Esophagus squamous epithelium (tissue), 4 donors: ENCODE measurements around the gene ANGPTL4.

Experiments used
- POLR2A ChIP-seq, 4 donors: fragments of 450-650 bp; IDR thresholded peaks; one replicate each; pipeline ENCODE4 v1.6.1; 2017; ENCODE audit warnings: antibody characterized with exemption in 4 of 4, mild to moderate bottlenecking in 4 of 4, moderate library complexity in 3 of 4
- TF ChIP-seq, protein P1 (sequence below), 6 experiments: fragments of 450-650 bp in 4 of 6; fragments of 200-600 bp in 2 of 6; sonication (generic) in 2 of 6; IDR thresholded peaks; one replicate each; pipeline ENCODE4 v1.5.1; 2016 to 2019; ENCODE audit warnings: antibody characterized with exemption in 6 of 6, mild to moderate bottlenecking in 4 of 6, moderate library complexity in 4 of 6

DNA sequence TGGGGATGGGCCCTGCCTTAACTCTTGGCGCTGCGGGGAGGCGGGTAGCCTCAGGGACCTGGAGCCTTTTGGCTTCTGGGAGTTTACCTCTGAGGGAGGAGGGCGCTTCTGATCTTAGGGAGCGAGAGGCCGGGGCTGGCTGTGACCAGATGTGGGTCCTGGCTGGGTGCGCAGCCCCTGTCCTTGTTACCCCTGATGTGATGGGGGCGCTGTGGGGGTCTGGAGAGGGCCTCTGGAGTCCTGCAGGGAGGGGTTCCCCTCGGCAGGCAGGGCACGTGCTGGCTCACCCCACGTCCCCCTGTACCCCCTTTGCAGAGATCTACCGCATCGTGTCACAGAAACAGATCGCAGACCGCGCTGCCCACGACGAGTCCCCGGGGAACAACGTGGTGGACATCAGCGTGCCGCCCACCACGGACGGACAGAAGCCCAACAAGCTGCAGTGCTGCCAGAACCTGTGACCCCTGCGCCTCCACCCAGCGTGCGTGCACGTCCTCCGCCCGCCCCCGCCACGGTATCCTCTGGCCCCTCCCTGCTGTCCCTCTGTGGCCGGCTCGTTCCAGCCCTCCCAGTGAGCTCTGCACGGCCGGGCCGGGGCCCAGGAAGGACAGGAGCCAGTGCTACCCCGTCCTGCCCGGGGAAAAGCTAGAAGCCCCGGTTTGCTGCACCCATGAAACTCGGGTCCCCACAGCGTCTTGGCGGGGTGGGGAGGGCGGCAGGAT is 39.3 kb downstream of the ANGPTL4 start:
- no peak for TF ChIP-seq POLR2A (IDR thresholded peaks at IDR 0.05)
- TF ChIP-seq, protein P1, sequence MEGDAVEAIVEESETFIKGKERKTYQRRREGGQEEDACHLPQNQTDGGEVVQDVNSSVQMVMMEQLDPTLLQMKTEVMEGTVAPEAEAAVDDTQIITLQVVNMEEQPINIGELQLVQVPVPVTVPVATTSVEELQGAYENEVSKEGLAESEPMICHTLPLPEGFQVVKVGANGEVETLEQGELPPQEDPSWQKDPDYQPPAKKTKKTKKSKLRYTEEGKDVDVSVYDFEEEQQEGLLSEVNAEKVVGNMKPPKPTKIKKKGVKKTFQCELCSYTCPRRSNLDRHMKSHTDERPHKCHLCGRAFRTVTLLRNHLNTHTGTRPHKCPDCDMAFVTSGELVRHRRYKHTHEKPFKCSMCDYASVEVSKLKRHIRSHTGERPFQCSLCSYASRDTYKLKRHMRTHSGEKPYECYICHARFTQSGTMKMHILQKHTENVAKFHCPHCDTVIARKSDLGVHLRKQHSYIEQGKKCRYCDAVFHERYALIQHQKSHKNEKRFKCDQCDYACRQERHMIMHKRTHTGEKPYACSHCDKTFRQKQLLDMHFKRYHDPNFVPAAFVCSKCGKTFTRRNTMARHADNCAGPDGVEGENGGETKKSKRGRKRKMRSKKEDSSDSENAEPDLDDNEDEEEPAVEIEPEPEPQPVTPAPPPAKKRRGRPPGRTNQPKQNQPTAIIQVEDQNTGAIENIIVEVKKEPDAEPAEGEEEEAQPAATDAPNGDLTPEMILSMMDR (IDR thresholded peaks at IDR 0.05) = no peak
